Stimulated activated CD4-positive, alpha-beta T cell treated with anti-CD3 and anti-CD28 coated beads, Interleukin-1b, Interleukin-23, amount 100 ng/mL, for 48 hours (primary cell): ENCODE results near the gene DENND5B.
A peak's percentile ranks its signal among the peaks of the same experiment; 100 is the strongest.

ENCODE experiments used
- DNase-seq: peaks from one replicate; pipeline ENCODE4 v3.0.0-alpha.2; 2020

DENND5B gene

DNA sequence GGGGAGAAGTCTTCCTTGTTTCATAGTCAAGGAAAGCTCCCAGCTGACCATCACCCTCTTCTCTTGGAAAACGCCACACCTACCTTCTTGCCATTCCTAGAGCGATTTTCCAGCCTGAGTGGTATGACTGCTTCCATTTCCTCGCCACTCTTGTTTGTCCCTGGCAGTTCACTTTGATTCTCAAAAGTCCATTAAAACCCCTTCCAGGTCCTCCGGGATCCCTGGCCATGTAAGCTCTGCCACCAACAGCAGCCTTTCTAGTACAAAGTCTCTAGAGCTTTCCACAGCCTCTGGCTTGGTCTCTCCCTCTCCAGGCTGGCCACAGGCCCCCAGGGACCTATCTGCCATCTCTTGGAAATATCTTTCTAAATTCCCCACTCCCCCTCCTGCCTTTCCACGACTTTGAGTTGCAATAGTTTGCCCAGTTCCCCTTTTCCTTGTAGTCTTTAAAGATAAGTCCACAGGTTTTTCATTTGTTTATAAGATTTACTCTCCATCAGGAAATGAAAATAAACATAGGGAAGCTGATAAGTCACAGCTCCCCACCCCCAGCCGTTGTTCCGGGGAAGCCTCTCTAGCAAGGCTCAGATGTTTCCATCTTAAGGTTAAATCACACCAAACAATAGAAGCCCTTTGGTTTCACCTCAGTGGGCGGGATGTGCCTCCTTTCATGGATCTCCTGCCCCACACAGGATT is 222.1 kb downstream of the DENND5B start:
- DNase-seq: no peak

DNA sequence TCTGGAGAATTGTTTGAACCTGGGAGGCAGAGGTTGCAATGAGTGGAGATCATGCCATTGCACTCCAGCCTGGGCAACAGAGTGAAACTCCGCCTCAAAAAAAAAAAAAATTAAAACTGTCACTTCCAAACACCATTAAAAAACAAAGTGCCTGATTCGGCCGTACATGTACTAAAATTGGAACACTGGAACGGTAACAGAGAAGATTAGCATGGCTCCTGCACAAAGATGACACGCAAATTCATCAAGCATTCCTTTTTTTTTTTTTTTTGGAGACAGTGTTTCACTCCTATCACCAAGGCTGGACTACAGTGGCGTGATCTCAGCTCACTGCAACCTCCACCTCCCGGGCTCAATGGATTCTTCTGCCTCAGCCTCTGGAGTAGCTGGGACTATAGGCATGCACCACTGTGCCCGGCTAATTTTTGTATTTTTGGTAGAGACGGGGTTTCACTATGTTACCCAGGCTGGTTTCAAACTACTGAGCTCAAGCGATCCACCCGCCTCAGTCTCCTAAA is 224.8 kb downstream of the DENND5B start:
- no peak for DNase-seq

DNA sequence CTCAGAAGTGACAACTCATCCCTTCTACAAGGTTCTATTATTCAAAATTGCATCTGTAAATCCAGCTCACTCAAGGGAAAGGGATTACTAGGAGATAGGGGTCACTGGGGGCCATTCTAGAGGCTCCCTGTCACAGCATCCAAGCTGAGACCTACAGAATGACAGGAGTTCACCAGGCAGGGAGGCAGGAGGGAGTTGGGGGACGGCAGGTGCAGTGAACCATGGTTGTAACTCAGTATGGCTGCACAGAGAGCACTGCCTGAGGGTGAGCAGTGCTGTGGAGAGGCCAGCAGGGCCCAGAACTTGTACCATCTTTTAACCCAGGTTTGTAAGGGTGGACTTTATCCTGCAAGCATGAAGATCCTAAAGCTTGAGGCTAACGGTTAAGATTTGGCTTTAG is 227.1 kb downstream of the DENND5B start:
- no peak for DNase-seq

DNA sequence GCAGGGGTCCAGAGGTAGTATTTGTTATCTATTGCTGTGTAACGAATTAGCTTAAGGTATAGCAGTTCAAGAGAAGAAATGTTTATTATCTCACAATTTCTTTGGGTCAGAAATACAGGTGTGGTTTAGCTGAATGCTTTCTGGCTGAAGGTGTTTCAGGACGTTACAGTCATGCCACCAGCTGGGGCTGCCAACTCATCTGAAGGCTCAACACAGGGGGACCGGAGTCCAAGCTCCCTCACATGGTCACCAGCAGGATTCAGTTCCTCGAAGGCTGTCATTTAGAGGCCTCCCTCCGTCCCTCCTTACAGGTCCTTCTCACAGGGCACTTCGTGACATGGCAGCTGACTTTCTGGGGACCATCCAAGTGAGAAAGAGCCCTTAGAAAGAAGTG is 227.5 kb downstream of the DENND5B start:
- DNase-seq: no peak

DNA sequence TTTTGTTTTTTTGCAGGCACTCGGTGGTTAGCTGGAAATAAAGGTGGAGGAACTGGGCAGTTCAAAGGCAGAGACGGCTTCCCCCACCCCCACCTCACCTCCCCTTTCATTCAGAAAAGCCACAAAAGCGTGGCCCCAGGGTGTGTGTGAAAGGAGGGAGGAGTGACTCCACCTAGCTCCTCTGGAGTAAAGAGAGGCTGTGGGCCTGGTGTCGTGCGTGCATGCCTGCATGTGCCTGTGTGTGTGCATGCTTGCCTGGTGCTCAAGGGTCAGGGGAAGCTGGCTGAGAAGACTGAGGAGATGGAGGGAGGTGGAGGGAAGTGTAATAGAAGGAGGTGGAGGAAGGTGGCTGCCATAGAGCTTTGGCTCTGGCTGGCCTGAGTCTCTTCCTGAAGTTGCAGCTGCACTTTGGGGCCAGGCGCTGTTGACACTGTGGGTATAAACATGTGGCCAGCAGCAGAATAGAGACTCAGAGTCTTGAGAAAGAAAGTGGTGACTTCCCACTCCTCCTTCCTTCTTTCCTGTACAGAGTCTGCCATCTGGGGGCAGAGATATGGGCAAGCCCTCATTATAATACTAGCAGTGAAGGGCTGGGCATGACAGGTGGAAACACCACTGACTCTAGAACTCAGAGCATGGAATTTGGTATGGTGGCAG is 228.0 kb downstream of the DENND5B start:
- DNase-seq: peak; percentile 45

DNA sequence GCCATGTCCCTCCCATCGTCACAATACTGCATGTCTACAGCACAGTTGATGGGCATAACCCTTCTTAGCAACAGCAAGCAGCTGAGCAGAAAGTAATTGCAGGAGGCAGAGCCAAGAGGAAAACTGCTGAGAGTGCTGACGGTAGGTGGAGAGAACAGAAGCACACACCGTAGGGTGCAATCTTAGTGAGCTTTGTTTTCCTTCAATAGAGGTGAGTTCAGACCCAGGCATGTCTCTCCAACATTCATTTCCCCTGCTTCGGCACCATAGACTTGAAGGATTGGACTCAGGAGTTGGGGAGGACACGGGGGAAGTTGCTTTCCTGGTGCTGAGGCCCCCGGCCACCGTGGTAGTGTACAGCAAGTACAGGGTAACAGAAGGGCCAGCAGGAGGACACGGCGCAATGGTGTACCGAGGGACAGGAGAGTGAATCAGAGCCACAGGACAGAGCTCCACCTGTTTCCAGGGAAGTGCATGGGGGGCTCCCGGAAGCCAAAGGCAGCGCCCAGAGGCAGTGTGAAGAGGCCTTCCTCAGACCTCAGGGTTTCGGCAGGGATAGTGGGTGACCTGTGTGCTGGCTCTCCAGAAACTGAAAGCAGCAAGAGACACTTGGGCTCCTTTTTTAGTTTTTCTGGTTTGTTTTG is 228.7 kb downstream of the DENND5B start:
- peak; percentile 2 for DNase-seq

DNA sequence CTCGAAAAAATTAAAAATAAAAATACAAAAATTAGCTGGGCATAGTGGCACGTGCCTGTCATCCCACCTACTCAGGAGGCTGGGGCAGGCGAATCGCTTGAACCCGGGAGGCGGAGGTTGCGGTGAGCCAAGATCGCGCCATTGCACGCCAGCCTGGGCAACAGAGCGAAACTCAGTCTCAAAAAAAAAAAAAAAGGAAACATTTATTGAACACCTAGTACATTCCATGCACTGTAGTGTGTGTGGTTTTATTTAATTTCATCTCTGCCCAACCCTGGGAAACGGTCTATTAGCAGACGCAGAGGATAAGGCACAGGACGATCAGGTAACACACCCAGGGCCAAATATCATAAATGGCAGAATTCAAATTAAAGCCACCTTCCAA is 229.2 kb downstream of the DENND5B start:
- DNase-seq: no peak

DNA sequence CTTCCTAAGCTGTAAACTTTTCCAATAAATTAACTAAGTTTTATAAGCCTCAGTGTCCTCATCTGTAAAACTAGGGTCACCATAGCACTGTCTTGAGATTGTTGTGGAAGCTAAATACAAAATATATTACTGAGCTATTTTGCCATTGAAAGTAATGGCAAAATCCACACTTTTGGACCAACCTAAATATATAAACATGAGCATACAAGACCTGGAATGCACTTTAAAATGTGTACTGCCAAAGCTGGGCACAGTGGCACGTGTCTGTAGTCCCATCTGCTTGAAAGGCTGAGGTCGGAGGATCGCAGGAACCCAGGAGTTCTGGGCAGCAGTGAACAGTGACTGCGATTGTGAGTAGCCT is 235.2 kb downstream of the DENND5B start:
- no peak for DNase-seq

DNA sequence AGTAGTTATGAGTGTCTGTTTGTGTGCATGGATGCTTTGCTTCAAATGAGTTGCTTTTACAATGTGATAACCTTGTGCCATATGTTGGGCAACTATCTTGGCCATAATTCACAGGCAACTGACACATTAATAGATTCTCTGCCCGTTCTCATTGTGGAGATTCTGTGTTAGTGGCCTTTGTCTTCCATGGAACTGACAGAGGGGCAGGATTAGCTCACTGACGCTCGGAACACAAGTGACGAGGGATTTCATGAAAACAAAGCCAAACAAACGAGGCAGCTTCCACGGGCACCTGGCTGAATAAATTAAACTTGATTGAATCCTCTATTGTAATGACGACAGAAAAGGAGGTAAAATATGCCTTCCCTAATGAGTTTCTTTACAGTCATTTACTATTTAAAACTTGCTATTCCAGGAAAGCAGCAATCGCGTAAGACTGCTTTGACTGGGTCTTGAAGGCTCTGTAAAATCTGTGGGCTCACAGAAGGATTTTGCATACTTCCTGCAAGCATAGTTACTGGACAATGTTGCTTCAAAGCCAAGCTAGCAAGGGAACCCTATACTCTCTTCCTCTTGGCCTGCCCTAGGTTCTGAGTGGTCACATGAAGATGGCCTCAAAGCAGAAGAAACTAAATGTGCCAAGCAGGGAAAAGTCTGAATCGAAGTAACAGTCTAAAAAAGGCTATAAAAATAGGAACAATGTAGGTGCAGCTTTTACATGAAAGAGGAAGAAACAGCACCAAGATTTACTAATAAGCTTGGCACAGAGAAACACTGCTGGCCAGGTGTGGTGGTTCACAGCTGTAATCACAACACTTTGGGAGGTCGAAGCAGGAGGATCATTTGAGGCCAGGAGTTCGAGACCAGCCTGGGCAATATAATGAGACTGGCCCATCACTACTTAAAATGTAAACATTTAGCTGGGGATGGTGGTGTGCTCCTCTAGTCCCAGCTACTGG is 236.9 kb downstream of the DENND5B start:
- DNase-seq: no peak

DNA sequence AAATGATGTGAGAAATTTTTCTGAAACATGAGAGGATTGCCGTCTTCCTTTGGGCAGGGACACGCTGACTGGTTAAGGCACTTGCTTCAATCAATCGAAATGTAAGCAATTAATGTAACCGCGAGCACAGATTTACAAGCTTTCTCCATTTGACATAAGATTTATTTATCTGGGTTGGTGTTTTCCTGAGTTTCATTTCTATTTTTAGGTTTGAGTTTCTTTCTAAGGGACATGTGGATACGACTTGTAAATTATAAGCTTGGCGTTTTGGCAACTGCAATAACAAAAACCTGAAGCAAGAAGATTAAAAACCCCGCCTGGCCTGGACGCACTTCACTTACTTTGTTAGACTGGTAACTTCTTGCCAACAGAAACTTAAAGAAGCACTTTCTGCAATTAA is 244.7 kb downstream of the DENND5B start:
- no peak for DNase-seq

DNA sequence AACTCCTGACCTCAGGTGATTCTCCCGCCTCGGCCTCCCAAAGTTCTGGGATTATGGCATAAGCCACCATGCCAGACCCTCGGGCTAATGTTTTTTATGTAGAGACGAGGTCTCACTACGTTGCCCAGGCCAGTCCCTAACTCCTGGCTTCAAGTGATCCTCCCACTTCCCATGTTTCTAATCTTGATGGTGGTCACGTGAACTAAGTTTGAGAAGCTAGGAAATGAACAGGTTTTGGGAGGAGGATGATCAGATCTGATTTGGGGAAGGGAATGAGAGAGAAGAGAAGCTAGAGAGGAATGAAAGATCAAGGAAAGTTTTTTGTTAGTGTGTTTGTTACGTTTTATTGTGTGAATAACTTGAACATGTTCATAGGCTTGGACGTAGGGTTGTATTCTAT is 247.8 kb downstream of the DENND5B start:
- DNase-seq: no peak

DNA sequence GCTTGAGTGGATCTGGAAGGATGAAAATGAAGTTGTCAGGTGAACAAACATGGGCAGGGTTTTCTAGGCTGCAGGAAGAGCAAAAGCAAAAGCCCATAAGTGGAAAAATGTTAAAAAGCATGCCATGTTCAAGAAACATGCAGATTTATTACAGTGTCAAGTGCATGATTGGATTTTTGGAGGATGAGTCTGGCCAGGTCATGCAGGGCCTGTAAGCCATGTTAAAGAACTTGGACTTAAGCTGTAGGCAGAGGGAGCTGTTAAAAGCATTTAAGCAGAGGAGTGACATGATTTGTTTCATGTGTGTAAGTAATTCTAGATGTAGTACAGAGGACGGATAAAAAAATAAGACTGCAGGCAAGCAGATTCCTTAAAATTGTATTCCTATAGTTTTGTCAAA is 248.7 kb downstream of the DENND5B start:
- no peak for DNase-seq

DNA sequence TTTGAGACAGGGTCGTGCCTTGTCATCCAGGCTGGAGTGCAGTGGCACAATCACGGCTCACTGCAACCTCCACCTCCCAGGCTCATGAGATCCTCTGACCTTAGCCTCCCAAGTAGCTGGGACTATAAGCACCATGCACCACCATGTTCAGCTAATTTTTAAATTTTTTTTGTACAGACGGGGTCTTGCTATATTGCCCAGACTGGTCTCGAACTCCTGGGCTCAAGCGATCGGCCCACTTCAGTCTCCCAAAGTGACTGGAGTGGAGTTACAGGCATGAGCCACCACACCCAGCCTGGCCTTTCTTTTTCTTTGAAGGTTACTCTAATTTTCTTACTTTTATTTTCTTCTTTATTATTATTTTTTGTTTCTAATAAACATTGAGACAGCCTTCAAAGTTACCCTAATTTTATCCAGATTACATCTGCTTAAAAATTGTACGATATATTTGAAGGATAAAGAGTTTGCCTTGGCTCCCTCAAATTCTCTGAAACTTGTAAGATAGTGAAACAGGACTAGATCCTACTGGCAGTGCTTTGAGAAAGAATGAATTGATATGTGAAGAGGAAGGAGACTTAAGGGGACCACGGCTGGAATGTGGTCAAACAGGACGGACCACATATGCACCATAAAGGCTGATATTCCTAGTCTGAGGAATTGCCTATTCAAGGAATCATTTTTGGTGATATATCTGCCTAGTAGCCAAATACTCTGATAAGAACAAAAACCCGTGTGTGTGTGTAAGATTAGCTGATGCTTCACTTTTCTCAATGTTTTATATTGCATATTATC is 250.9 kb downstream of the DENND5B start:
- no peak for DNase-seq

DNA sequence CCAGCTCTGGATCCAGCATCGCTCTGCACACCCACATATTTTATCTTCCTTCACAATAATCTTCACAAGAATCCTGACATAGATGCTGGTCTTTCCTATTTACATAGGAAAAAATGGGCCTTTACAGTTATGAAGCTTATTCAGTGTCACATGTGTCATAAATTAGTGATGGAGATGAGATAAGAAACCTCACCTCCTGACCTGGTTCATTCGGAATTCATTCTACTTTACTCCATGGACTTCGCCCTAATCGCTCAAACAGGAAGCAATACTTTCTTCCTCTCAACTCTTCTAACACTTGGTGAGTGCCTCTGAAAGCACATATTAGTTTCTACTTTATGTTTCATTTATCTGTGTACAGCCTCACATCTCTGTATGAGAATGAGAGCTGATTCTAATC is 253.0 kb downstream of the DENND5B start:
- no peak for DNase-seq
